PC-3 (cell line): ENCODE data around the gene BCAT1. TPM values are rescaled to one million over a fixed set of nuclear protein-coding genes. Genes with fewer than 3 reads are reported as not detected.

Source experiments
- ATAC-seq: fragments of 200-7000 bp; cut with Tn5 transposase; 2 replicates; pipeline ENCODE4 v1.9.1; 2020; ENCODE audit warnings: mild to moderate bottlenecking, moderate library complexity
- BruUV-seq: library from RNA; stranded (reverse); fragments of 400-500 nt; replicated peaks from 2 replicates; lab custom pipeline; 2021; lab: Mats Ljungman, UMichigan
- CTCF ChIA-PET: fragments of 300-600 bp; sonication (Branson Sonifier 250); formaldehyde crosslinking; loops from one replicate; lab custom pipeline; 2022; ENCODE audit warnings: antibody characterized with exemption; lab: Charles Lee
- POLR2A ChIA-PET: fragments of 300-600 bp; sonication (Branson Sonifier 250); formaldehyde crosslinking; loops from one replicate; lab custom pipeline; 2022; ENCODE audit warnings: antibody characterized with exemption; ENCODE audit not compliant: unreplicated experiment; lab: Charles Lee
- DNase-seq: peaks from one replicate; pipeline ENCODE4 v3.0.0-alpha.2; 2015
- H2AFZ ChIP-seq: fragments of 300-600 bp; sonication (generic); 2 replicates; pipeline ENCODE4 v1.6.0; 2016; ENCODE audit warnings: antibody characterized with exemption, low read length
- H3F3A ChIP-seq: fragments of 300-600 bp; sonication (generic); one replicate; pipeline ENCODE4 v1.6.0; 2017; ENCODE audit warnings: antibody characterized with exemption, low read length, control low read depth, mild to moderate bottlenecking; ENCODE audit not compliant: unreplicated experiment
- H3K27ac ChIP-seq: fragments of 300-600 bp; sonication (generic); 2 replicates; pipeline ENCODE4 v1.5.1; 2016; ENCODE audit warnings: mild to moderate bottlenecking, low read length
- H3K27me3 ChIP-seq: fragments of 300-600 bp; sonication (generic); 2 replicates; pipeline ENCODE4 v1.6.1; 2016; ENCODE audit warnings: low read length, mixed read lengths
- H3K36me3 ChIP-seq: fragments of 300-600 bp; sonication (generic); 2 replicates; pipeline ENCODE4 v1.6.1; 2016; ENCODE audit warnings: low read depth, mixed run types, low read length, mixed read lengths
- H3K4me1 ChIP-seq: fragments of 300-600 bp; sonication (generic); 2 replicates; pipeline ENCODE4 v1.5.1; 2016; ENCODE audit warnings: low read length; ENCODE audit not compliant: insufficient read depth
- H3K4me2 ChIP-seq: fragments of 300-600 bp; sonication (generic); 2 replicates; pipeline ENCODE4 v1.6.0; 2016; ENCODE audit warnings: low read length
- H3K4me3 ChIP-seq: fragments of 300-600 bp; sonication (generic); 2 replicates; pipeline ENCODE4 v1.5.1; 2016; ENCODE audit warnings: mild to moderate bottlenecking, low read length, mixed read lengths
- H3K79me2 ChIP-seq: fragments of 300-600 bp; sonication (generic); 2 replicates; pipeline ENCODE4 v1.6.1; 2017; ENCODE audit warnings: low read length, mixed read lengths
- H3K9ac ChIP-seq: fragments of 300-600 bp; sonication (generic); 2 replicates; pipeline ENCODE4 v1.6.0; 2016; ENCODE audit warnings: mild to moderate bottlenecking, low read length
- H3K9me2 ChIP-seq: fragments of 300-600 bp; sonication (generic); replicated peaks from 2 replicates; pipeline ENCODE4 v1.6.1; 2016; ENCODE audit warnings: mixed run types, low read length, mixed read lengths
- H3K9me3 ChIP-seq: fragments of 300-600 bp; sonication (generic); 2 replicates; pipeline ENCODE4 v1.6.1; 2016; ENCODE audit warnings: low read length, mixed read lengths
- H4K20me1 ChIP-seq: fragments of 300-600 bp; sonication (generic); 2 replicates; pipeline ENCODE4 v1.6.1; 2016; ENCODE audit warnings: low read length, mixed read lengths
- EZH2 ChIP-seq: fragments of 300-600 bp; sonication (generic); IDR thresholded peaks from one replicate; pipeline ENCODE4 v1.6.1; 2017; ENCODE audit warnings: antibody characterized with exemption, mild to moderate bottlenecking, low read length; ENCODE audit not compliant: unreplicated experiment
- EZH2phosphoT487 ChIP-seq: fragments of 300-600 bp; sonication (generic); IDR thresholded peaks from 2 replicates; pipeline ENCODE4 v1.6.1; 2018; ENCODE audit warnings: mild to moderate bottlenecking, antibody characterized with exemption, low read length, borderline replicate concordance
- intact Hi-C: fragments of 100-400 bp; cut with micrococcal nuclease; formaldehyde crosslinking; loops from 2 replicates; pipeline ENCODE4 v1.9.0; 2023
- total RNA-seq: library from RNA; depleted of rRNA; stranded (reverse); fragments of >200 nt; gene quantifications from 2 replicates; pipeline ENCODE4 v1.2.3, GENCODE V29; 2014
- TF ChIP-seq, protein P1 (sequence below): fragments of 300-600 bp; sonication (generic); conservative IDR thresholded peaks from 2 replicates; pipeline ENCODE4 v1.5.1; 2017; ENCODE audit warnings: antibody characterized with exemption, low read depth, mild to moderate bottlenecking, low read length

Gene BCAT1
- total RNA-seq, 1 experiment from 2014 or later, result not detected

DNA sequence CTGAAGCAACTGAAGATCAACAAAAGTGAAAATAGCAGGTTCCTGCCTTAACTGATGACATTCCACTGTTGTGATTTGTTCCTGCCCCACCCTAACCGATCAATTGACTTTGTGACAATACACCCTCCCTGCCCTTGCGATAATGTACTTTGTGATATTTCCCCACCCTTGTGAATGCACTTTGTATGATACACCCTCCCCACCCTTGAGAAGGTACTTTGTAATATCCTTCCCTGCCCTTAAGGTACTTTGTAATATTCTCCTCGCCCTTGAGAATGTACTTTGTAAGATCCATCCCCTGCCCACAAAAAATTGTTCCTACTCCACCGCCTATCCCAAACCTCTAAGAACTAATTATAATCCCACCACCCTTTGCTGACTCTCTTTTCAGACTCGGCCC lies 41.4 kb downstream of the BCAT1 start:
- BruUV-seq, result no TSS peak
- no peaks in the 10 kb centered on the region for H3F3A ChIP-seq
- POLR2A ChIA-PET, result no interaction called here
- no peak overlapping the region for H3K27ac ChIP-seq
- CTCF ChIA-PET, result no interaction called here
- H2AFZ ChIP-seq, result no peak overlapping the region
- H3K4me2 ChIP-seq, result no peak overlapping the region
- DNase-seq, result no peak
- H4K20me1 ChIP-seq, result no peaks in the 10 kb centered on the region
- no peak for ATAC-seq
- no peaks in the 10 kb centered on the region for H3K4me1 ChIP-seq
- H3K79me2 ChIP-seq, result no peaks in the 10 kb centered on the region
- TF ChIP-seq EZH2 (no peak), EZH2phosphoT487 (no peak)
- TF ChIP-seq, protein P1, sequence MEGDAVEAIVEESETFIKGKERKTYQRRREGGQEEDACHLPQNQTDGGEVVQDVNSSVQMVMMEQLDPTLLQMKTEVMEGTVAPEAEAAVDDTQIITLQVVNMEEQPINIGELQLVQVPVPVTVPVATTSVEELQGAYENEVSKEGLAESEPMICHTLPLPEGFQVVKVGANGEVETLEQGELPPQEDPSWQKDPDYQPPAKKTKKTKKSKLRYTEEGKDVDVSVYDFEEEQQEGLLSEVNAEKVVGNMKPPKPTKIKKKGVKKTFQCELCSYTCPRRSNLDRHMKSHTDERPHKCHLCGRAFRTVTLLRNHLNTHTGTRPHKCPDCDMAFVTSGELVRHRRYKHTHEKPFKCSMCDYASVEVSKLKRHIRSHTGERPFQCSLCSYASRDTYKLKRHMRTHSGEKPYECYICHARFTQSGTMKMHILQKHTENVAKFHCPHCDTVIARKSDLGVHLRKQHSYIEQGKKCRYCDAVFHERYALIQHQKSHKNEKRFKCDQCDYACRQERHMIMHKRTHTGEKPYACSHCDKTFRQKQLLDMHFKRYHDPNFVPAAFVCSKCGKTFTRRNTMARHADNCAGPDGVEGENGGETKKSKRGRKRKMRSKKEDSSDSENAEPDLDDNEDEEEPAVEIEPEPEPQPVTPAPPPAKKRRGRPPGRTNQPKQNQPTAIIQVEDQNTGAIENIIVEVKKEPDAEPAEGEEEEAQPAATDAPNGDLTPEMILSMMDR, result no peak
- H3K9me2 ChIP-seq, result no peaks in the 10 kb centered on the region
- H3K27me3 ChIP-seq, result no peaks in the 10 kb centered on the region; the same call in 1 of the 2 replicates
- no peaks in the 10 kb centered on the region for H3K9me3 ChIP-seq
- no peak overlapping the region for H3K4me3 ChIP-seq
- intact Hi-C loops, result no loop called here
- no peaks in the 10 kb centered on the region for H3K36me3 ChIP-seq
- no peak overlapping the region for H3K9ac ChIP-seq

GRCh38 chr12:24906141-24906540 lies 42.8 kb downstream of the BCAT1 start:
- DNase-seq, result no peak
- H3K4me1 ChIP-seq, result no peaks in the 10 kb centered on the region
- no peak for ATAC-seq
- H3F3A ChIP-seq, result no peaks in the 10 kb centered on the region
- no peaks in the 10 kb centered on the region for H3K9me3 ChIP-seq
- no peaks in the 10 kb centered on the region for H4K20me1 ChIP-seq
- no peak overlapping the region for H3K4me3 ChIP-seq
- CTCF ChIA-PET, result no interaction called here
- no peak overlapping the region for H2AFZ ChIP-seq
- no peak overlapping the region for H3K9ac ChIP-seq
- H3K79me2 ChIP-seq, result no peaks in the 10 kb centered on the region
- H3K36me3 ChIP-seq, result no peaks in the 10 kb centered on the region
- H3K4me2 ChIP-seq, result no peak overlapping the region
- no peaks in the 10 kb centered on the region for H3K9me2 ChIP-seq
- BruUV-seq, result no TSS peak
- intact Hi-C loops, result no loop called here
- no peaks in the 10 kb centered on the region; the same call in 1 of the 2 replicates for H3K27me3 ChIP-seq
- TF ChIP-seq, protein P1, result no peak
- no peak for TF ChIP-seq EZH2
- TF ChIP-seq EZH2phosphoT487, result no peak
- H3K27ac ChIP-seq, result no peak overlapping the region
- POLR2A ChIA-PET, result no interaction called here

GRCh38 chr12:24905431-24905830 lies 43.5 kb downstream of the BCAT1 start:
- H3F3A ChIP-seq, result no peaks in the 10 kb centered on the region
- TF ChIP-seq EZH2 (no peak), EZH2phosphoT487 (no peak)
- TF ChIP-seq, protein P1, result no peak
- ChIA-PET POLR2A (no interaction called here), CTCF (no interaction called here)
- no peaks in the 10 kb centered on the region; the same call in 1 of the 2 replicates for H3K27me3 ChIP-seq
- no peaks in the 10 kb centered on the region for H4K20me1 ChIP-seq
- BruUV-seq, result no TSS peak
- H3K4me3 ChIP-seq, result no peak overlapping the region
- DNase-seq (no peak), ATAC-seq (no peak)
- no peak overlapping the region for H3K9ac ChIP-seq
- intact Hi-C loops, result no loop called here
- H3K79me2 ChIP-seq, result no peaks in the 10 kb centered on the region
- no peak overlapping the region for H2AFZ ChIP-seq
- H3K9me2 ChIP-seq, result no peaks in the 10 kb centered on the region
- no peaks in the 10 kb centered on the region for H3K9me3 ChIP-seq
- H3K27ac ChIP-seq, result no peak overlapping the region
- no peak overlapping the region for H3K4me2 ChIP-seq
- H3K4me1 ChIP-seq, result no peaks in the 10 kb centered on the region
- H3K36me3 ChIP-seq, result no peaks in the 10 kb centered on the region
